Measurements from ENCODE around the gene ACOT11. TPM values are rescaled to one million over a fixed set of nuclear protein-coding genes. Genes with fewer than 3 reads are reported as not detected.
A peak's percentile ranks its signal among the peaks of the same experiment; 100 is the strongest.
"Not testable (repeated sequence)": the region's sequence is repeated elsewhere in the genome, so short reads cannot be mapped to it uniquely, and the experiment has no call there.

Gene ACOT11
- total and polyA plus RNA-seq, 9 of the 15 experiments (the other 6 are each of a cell fraction or from before 2014, with no cell fraction given) = 0.04 to 1.2 (median 0.64) TPM; not detected in 2

DNA sequence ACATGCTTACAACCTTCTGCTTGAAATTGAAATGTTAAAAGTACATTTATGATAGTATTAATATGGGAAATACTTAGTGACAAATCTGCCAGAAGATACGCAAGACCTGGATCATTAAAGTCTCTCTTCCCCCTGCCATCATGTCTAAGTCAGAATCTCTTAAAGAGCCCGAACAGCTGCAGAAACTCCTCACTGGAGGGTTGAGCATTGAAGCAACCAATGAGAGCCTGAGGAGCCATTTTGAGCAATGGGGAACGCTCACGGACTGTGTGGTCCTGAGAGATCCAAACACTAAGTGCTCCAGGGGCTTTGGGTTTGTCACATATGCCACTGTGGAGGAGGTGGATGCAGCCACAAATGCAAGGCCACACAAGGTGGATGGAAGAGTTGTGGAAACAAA is 11.4 kb upstream of the ACOT11 start:
- FAIRE-seq; CTCF ChIA-PET (ENCODE audit: low intra/inter-chr PET ratio): not testable (repeated sequence)

DNA sequence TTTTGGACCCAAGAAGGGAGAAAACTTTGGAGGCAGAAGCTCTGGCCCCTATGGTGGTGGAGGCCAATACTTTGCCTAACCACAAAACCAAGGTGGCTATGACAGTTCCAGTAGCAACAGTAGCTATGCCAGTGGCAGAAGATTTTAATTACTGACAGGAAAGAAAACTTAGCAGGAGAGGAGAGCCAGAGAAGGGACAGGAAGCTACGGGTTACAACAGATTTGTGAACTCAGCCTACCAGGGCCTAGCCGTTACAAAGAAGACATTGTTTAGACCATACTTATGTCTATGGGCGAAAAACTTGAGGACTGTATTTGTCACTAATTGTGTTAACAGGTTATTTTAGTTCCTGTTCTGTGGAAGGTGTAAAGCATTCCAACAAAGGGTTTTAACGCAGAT is 10.4 kb upstream of the ACOT11 start:
- FAIRE-seq = no peak
- Histone ChIP-seq H3K4me2 (ENCODE audit: insufficient read depth, low read length) (no peak overlapping the region), H4K20me1 (replicated peaks; ENCODE audit: control insufficient read depth, insufficient read depth, low read length) (no peaks in the 10 kb centered on the region), H3K9ac (ENCODE audit: insufficient read depth in 1 of 2, low read depth in 2 of 2, low read length in 2 of 2) (no peak overlapping the region), H3K9me3 (replicated peaks; ENCODE audit: control insufficient read depth, insufficient read depth, low read depth, low read length) (no peaks in the 10 kb centered on the region), H3K27ac (ENCODE audit: extremely low read depth, low read depth, low read length) (no peak overlapping the region), H3K36me3 (ENCODE audit: control insufficient read depth, insufficient read depth, low read length) (no peaks in the 10 kb centered on the region), H3K4me3 (no peak overlapping the region), H2AFZ (ENCODE audit: low read depth, low read length) (no peak overlapping the region), H3K79me2 (ENCODE audit: control insufficient read depth, insufficient read depth, low read length) (no peaks in the 10 kb centered on the region), H3K27me3 (ENCODE audit: control insufficient read depth in 2 of 2, insufficient read depth in 2 of 2, low read length in 2 of 2) (peaks cover 18 to 36% of the 10 kb centered on the region in 2 experiments; a peak in 4 of 5 replicates), H3K9me1 (ENCODE audit: control insufficient read depth, insufficient read depth, low read length) (no peaks in the 10 kb centered on the region), H3K4me1 (replicated peaks in 1 of 2; ENCODE audit: control insufficient read depth in 2 of 2, insufficient read depth in 2 of 2, low read length in 2 of 2) (peaks cover 0 to 11% of the 10 kb centered on the region in 2 experiments; a peak in 4 of 5 replicates)
- ChIA-PET POLR2A (interaction anchor here (0.5 to 1.2 kb wide), 4 partner anchors 11 to 397 kb away, joined by 3 to 4 read pairs (median 3); partner anchors contain the start of gene ACOT11), CTCF (ENCODE audit: low intra/inter-chr PET ratio) (no interaction called here)
- in situ Hi-C loops (cut with MboI) = no loop called here
- no peak for DNase-seq (ENCODE audit: extremely low read depth in 1 of 4, low spot score in 3 of 4)
- intact Hi-C loops (cut with micrococcal nuclease) = no loop called here
- ATAC-seq = no peak
- whole genome bisulfite sequencing (ENCODE audit: insufficient coverage, low coverage, missing lambda C conversion rate) = 2% methylated on average over 4 of the region's 4 CpGs
- no TSS peak for BruUV-seq (replicated peaks)
- TF ChIP-seq, protein P1, sequence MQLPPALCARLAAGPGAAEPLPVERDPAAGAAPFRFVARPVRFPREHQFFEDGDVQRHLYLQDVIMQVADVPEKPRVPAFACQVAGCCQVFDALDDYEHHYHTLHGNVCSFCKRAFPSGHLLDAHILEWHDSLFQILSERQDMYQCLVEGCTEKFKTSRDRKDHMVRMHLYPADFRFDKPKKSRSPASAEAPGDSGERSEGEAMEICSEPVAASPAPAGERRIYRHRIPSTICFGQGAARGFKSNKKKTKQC (CRISPR knock-in tag; IDR thresholded peaks at IDR 0.05) = no peak
- no peak for TF ChIP-seq SIN3A (IDR thresholded peaks at IDR 0.05; ENCODE audit: borderline replicate concordance in 2 of 2, control insufficient read depth in 1 of 2, low read depth in 2 of 2, low read length in 2 of 2)
- TF ChIP-seq MYC (IDR thresholded peaks at IDR 0.05; ENCODE audit: low read depth, low read length) = no peak
- TF ChIP-seq MYC (CRISPR knock-in tag; IDR thresholded peaks at IDR 0.05; ENCODE audit: borderline replicate concordance, low read depth) = no peak
- no peak for TF ChIP-seq SOX6 (IDR thresholded peaks at IDR 0.05)
- TF ChIP-seq, protein P2, sequence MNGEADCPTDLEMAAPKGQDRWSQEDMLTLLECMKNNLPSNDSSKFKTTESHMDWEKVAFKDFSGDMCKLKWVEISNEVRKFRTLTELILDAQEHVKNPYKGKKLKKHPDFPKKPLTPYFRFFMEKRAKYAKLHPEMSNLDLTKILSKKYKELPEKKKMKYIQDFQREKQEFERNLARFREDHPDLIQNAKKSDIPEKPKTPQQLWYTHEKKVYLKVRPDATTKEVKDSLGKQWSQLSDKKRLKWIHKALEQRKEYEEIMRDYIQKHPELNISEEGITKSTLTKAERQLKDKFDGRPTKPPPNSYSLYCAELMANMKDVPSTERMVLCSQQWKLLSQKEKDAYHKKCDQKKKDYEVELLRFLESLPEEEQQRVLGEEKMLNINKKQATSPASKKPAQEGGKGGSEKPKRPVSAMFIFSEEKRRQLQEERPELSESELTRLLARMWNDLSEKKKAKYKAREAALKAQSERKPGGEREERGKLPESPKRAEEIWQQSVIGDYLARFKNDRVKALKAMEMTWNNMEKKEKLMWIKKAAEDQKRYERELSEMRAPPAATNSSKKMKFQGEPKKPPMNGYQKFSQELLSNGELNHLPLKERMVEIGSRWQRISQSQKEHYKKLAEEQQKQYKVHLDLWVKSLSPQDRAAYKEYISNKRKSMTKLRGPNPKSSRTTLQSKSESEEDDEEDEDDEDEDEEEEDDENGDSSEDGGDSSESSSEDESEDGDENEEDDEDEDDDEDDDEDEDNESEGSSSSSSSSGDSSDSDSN (IDR thresholded peaks at IDR 0.05; ENCODE audit: borderline replicate concordance in 1 of 2, low read depth in 2 of 2, low read length in 2 of 2) = no peak
- no peak for TF ChIP-seq ETV1 (tag; conservative IDR thresholded peaks at IDR 0.05; ENCODE audit: low read depth)
- no peak for TF ChIP-seq ZNF165 (CRISPR knock-in tag; IDR thresholded peaks at IDR 0.05; ENCODE audit: borderline replicate concordance)
- TF ChIP-seq TBL1XR1 (IDR thresholded peaks at IDR 0.05; ENCODE audit: low read length in 2 of 2) = no peak
- no peak for TF ChIP-seq MTA1 (IDR thresholded peaks at IDR 0.05; ENCODE audit: borderline replicate concordance)
- TF ChIP-seq SMC3 (conservative IDR thresholded peaks at IDR 0.05; ENCODE audit: insufficient read depth, low read depth, low read length) = no peak
- no peak for TF ChIP-seq JUNB (CRISPR knock-in tag; conservative IDR thresholded peaks at IDR 0.05)

More for the DNA sequence above, 11.4 kb upstream of the ACOT11 start:
- Histone ChIP-seq H2AFZ (ENCODE audit: low read depth, low read length) (0 out of 2 replicates have a peak overlapping the region, but pooled peaks have one; percentile 29), H3K27me3 (ENCODE audit: control insufficient read depth in 2 of 2, insufficient read depth in 2 of 2, low read length in 2 of 2) (peaks cover 16 to 26% of the 10 kb centered on the region in 2 experiments; a peak in 4 of 5 replicates)
- H3K4me3 ChIP-seq; H3K36me3 ChIP-seq (ENCODE audit: control insufficient read depth, insufficient read depth, low read length); H3K9me1 ChIP-seq (ENCODE audit: control insufficient read depth, insufficient read depth, low read length); H3K79me2 ChIP-seq (ENCODE audit: control insufficient read depth, insufficient read depth, low read length); BruUV-seq (replicated peaks); ATAC-seq; H3K9ac ChIP-seq (ENCODE audit: insufficient read depth in 1 of 2, low read depth in 2 of 2, low read length in 2 of 2); H3K27ac ChIP-seq (ENCODE audit: extremely low read depth, low read depth, low read length); H3K4me1 ChIP-seq (replicated peaks in 1 of 2; ENCODE audit: control insufficient read depth in 2 of 2, insufficient read depth in 2 of 2, low read length in 2 of 2); H3K4me2 ChIP-seq (ENCODE audit: insufficient read depth, low read length); intact Hi-C loops (cut with micrococcal nuclease); in situ Hi-C loops (cut with MboI); H4K20me1 ChIP-seq (replicated peaks; ENCODE audit: control insufficient read depth, insufficient read depth, low read length); H3K9me3 ChIP-seq (replicated peaks; ENCODE audit: control insufficient read depth, insufficient read depth, low read depth, low read length): not testable (repeated sequence)
- peak in 1 of 3 experiments; percentile 13 for TF ChIP-seq YY1 (IDR thresholded peaks at IDR 0.05; ENCODE audit: borderline replicate concordance in 1 of 3, control insufficient read depth in 1 of 3, extremely low read depth in 1 of 3, insufficient read depth in 3 of 3, insufficient read length in 1 of 3, insufficient replicate concordance in 2 of 3, low read depth in 1 of 3, low read length in 2 of 3)
- POLR2A ChIA-PET = interaction anchor here (0.6 kb wide), 1 partner anchor 17 kb away, joined by 3 read pairs; no protein-coding TSS in a partner anchor
- DNase-seq (ENCODE audit: extremely low read depth in 1 of 4, low spot score in 3 of 4) = peak in 2 of 4 experiments; percentile 8 to 9
- 2% methylated on average over 4 of the region's 4 CpGs for WGBS (ENCODE audit: insufficient coverage, low coverage, missing lambda C conversion rate)
